ENCODE data around the gene COL9A2.

DNA sequence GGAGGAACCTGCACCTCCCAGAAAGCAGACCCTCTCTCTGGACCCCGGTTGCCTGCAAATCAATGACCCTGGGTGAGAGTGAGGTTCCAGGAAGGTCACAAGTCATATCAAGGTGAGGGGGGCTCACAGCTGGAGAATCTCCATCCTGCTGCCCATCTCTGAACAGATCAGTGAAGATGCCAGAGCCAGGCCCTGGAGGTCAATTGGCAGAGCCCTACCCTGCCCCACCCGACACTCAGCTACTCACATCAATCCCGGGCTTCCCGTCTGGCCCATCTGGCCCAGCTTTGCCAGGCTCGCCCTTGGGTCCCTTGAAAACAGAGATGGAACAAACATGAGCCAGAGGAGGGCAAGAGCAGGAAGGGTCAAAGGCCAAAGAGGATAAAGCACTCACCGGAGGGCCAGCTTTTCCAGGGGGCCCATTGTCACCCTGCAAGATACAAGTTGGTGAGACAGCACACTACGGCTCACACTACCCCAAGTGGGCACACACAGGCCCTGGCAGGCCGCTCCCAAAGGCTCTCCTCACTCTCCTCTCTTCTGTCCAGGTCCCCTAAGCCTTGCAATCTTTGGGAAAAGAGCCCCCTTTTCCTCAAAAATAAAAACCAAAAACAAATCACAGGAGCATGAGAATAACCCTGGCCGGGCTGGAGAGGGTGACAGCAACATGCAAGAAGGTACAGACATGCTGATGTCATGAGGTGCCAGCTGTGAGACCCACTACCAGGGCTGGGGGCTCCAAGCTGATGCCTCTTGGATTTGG is 2.9 kb downstream of the COL9A2 start:
- TF ChIP-seq POLR2A (IDR thresholded peaks at IDR 0.05), result no peak
- TF ChIP-seq, protein P1, sequence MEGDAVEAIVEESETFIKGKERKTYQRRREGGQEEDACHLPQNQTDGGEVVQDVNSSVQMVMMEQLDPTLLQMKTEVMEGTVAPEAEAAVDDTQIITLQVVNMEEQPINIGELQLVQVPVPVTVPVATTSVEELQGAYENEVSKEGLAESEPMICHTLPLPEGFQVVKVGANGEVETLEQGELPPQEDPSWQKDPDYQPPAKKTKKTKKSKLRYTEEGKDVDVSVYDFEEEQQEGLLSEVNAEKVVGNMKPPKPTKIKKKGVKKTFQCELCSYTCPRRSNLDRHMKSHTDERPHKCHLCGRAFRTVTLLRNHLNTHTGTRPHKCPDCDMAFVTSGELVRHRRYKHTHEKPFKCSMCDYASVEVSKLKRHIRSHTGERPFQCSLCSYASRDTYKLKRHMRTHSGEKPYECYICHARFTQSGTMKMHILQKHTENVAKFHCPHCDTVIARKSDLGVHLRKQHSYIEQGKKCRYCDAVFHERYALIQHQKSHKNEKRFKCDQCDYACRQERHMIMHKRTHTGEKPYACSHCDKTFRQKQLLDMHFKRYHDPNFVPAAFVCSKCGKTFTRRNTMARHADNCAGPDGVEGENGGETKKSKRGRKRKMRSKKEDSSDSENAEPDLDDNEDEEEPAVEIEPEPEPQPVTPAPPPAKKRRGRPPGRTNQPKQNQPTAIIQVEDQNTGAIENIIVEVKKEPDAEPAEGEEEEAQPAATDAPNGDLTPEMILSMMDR (IDR thresholded peaks at IDR 0.05), result no peak

Data from uterus (tissue), 2 donors.